ENCODE data around the gene ZNF462. TPM values are rescaled to one million over a fixed set of nuclear protein-coding genes. Genes with fewer than 3 reads are reported as not detected.

The ZNF462 gene
- total and polyA plus RNA-seq, 2 donors (not counting 1 experiment from before 2014, with no cell fraction given): 6.0 to 27.4 TPM

DNA sequence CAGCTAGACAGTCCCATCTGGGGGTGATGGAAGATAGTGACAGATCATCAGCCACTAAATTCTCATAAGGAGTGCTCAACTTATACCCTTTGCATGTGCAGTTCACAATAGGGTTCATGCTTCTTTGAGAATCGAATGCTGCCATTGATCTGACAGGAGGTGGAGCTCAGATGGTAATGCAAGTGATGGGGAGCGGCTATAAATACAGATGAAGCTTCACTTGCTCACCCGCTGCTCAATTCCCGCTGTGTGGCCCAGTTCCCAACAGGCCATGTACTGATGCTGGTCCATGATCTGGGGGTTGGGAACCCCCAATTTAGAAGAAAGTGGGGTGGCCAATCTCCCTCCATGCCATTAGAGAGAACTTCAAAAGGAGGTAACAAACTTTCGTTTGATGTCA is 44.9 kb upstream of the ZNF462 start:
- Histone ChIP-seq H3K36me3 (ENCODE audit: control insufficient read depth, insufficient read depth, low read length) (no peaks in the 10 kb centered on the region), H4K20me1 (ENCODE audit: control insufficient read depth, extremely low read depth, insufficient read depth, low read length) (no peaks in the 10 kb centered on the region), H3K27ac (ENCODE audit: insufficient read depth, low read length) (no peak overlapping the region), H3K9me3 (ENCODE audit: control insufficient read depth, insufficient read depth, low read depth, low read length) (no peaks in the 10 kb centered on the region), H3K79me2 (ENCODE audit: control insufficient read depth, insufficient read depth, low read length) (no peaks in the 10 kb centered on the region), H3K4me2 (ENCODE audit: extremely low read depth, insufficient read depth, low read length) (no peak overlapping the region), H3K4me3 (replicated peaks in 1 of 4; ENCODE audit: control extremely low read depth in 1 of 4, insufficient read depth in 1 of 4, low read depth in 3 of 4, low read length in 4 of 4) (no peak overlapping the region), H2AFZ (ENCODE audit: low read length) (no peak overlapping the region), H3K9ac (ENCODE audit: insufficient read depth, low read length) (no peak overlapping the region), H3K27me3 (ENCODE audit: control insufficient read depth, insufficient read depth, low read length) (no peaks in the 10 kb centered on the region), H3K4me1 (ENCODE audit: control insufficient read depth, extremely low read depth, insufficient read depth, low read length) (no peaks in the 10 kb centered on the region)
- no peak for TF ChIP-seq CTCF (conservative IDR thresholded peaks at IDR 0.05 in 1 of 2, IDR thresholded peaks at IDR 0.05 in 1 of 2; ENCODE audit: low read depth in 1 of 2, low read length in 2 of 2)
- no peak for TF ChIP-seq EZH2 (IDR thresholded peaks at IDR 0.05; ENCODE audit: low read length, missing control alignments)
- DNase-seq (ENCODE audit: low read depth in 2 of 2): no peak

DNA sequence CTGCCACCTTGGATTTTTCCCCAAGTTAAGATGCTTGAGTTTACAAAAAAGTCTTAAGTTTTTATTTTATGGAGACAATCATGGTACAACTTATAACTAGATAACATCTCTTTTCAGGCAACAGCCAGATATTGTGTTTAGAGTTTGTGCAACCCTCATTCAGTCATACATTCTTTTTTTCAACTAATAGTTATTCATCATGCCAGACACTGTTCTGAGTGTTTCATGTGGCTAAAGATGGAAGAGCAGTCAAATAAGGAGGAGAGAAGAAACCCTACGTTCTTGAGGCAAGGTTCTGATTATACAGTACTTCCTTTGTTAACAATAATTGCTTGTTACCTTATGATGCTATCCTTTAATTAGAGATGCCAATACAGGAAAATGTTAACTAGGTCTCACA is 42.1 kb upstream of the ZNF462 start:
- no peak overlapping the region for H3K27ac ChIP-seq (ENCODE audit: insufficient read depth, low read length)
- H4K20me1 ChIP-seq (ENCODE audit: control insufficient read depth, extremely low read depth, insufficient read depth, low read length): no peaks in the 10 kb centered on the region
- no peaks in the 10 kb centered on the region for H3K27me3 ChIP-seq (ENCODE audit: control insufficient read depth, insufficient read depth, low read length)
- H3K4me3 ChIP-seq (replicated peaks in 1 of 4; ENCODE audit: control extremely low read depth in 1 of 4, insufficient read depth in 1 of 4, low read depth in 3 of 4, low read length in 4 of 4): no peak overlapping the region
- no peak overlapping the region for H2AFZ ChIP-seq (ENCODE audit: low read length)
- H3K4me1 ChIP-seq (ENCODE audit: control insufficient read depth, extremely low read depth, insufficient read depth, low read length): no peaks in the 10 kb centered on the region
- no peaks in the 10 kb centered on the region for H3K9me3 ChIP-seq (ENCODE audit: control insufficient read depth, insufficient read depth, low read depth, low read length)
- H3K4me2 ChIP-seq (ENCODE audit: extremely low read depth, insufficient read depth, low read length): no peak overlapping the region
- TF ChIP-seq CTCF (conservative IDR thresholded peaks at IDR 0.05 in 1 of 2, IDR thresholded peaks at IDR 0.05 in 1 of 2; ENCODE audit: low read depth in 1 of 2, low read length in 2 of 2) (no peak), EZH2 (IDR thresholded peaks at IDR 0.05; ENCODE audit: low read length, missing control alignments) (no peak)
- DNase-seq (ENCODE audit: low read depth in 2 of 2): no peak
- no peaks in the 10 kb centered on the region for H3K79me2 ChIP-seq (ENCODE audit: control insufficient read depth, insufficient read depth, low read length)
- no peak overlapping the region for H3K9ac ChIP-seq (ENCODE audit: insufficient read depth, low read length)
- no peaks in the 10 kb centered on the region for H3K36me3 ChIP-seq (ENCODE audit: control insufficient read depth, insufficient read depth, low read length)

GRCh38 chr9:106828070-106828469 is 34.9 kb upstream of the ZNF462 start:
- TF ChIP-seq CTCF (conservative IDR thresholded peaks at IDR 0.05 in 1 of 2, IDR thresholded peaks at IDR 0.05 in 1 of 2; ENCODE audit: low read depth in 1 of 2, low read length in 2 of 2) (no peak), EZH2 (IDR thresholded peaks at IDR 0.05; ENCODE audit: low read length, missing control alignments) (no peak)
- Histone ChIP-seq H3K27me3 (ENCODE audit: control insufficient read depth, insufficient read depth, low read length) (no peaks in the 10 kb centered on the region), H3K9me3 (ENCODE audit: control insufficient read depth, insufficient read depth, low read depth, low read length) (no peaks in the 10 kb centered on the region), H3K79me2 (ENCODE audit: control insufficient read depth, insufficient read depth, low read length) (no peaks in the 10 kb centered on the region), H3K4me2 (ENCODE audit: extremely low read depth, insufficient read depth, low read length) (no peak overlapping the region), H3K27ac (ENCODE audit: insufficient read depth, low read length) (no peak overlapping the region), H3K4me3 (replicated peaks in 1 of 4; ENCODE audit: control extremely low read depth in 1 of 4, insufficient read depth in 1 of 4, low read depth in 3 of 4, low read length in 4 of 4) (no peak overlapping the region), H3K4me1 (ENCODE audit: control insufficient read depth, extremely low read depth, insufficient read depth, low read length) (no peaks in the 10 kb centered on the region), H3K9ac (ENCODE audit: insufficient read depth, low read length) (no peak overlapping the region), H4K20me1 (ENCODE audit: control insufficient read depth, extremely low read depth, insufficient read depth, low read length) (no peaks in the 10 kb centered on the region), H3K36me3 (ENCODE audit: control insufficient read depth, insufficient read depth, low read length) (no peaks in the 10 kb centered on the region), H2AFZ (ENCODE audit: low read length) (no peak overlapping the region)
- no peak for DNase-seq (ENCODE audit: low read depth in 2 of 2)

All from fibroblast of lung (primary cell).